Omental fat pad (tissue), 4 donors: ENCODE measurements around the gene TMEM255B. TPM values are rescaled to one million over a fixed set of nuclear protein-coding genes. Genes with fewer than 3 reads are reported as not detected.
"Not testable (repeated sequence)": the region's sequence is repeated elsewhere in the genome, so short reads cannot be mapped to it uniquely, and the experiment has no call there.

ENCODE experiments used
- ATAC-seq: fragments of 150-250 bp; one replicate; pipeline ENCODE4 v1.9.1; 2016; ENCODE audit warnings: mild to moderate bottlenecking, moderate library complexity; ENCODE audit not compliant: low FRiP score
- DNase-seq: peaks from one replicate; pipeline ENCODE4 v3.0.0-alpha.2; 2019; ENCODE audit warnings: low spot score
- CTCF ChIP-seq, 3 donors: fragments of 450-650 bp; IDR thresholded peaks; one replicate each; pipeline ENCODE4 v1.5.1; 2016 to 2017; ENCODE audit warnings: antibody characterized with exemption in 3 of 3, mild to moderate bottlenecking in 3 of 3, moderate library complexity in 2 of 3
- total RNA-seq, 4 donors: library from RNA; depleted of rRNA; stranded (reverse); fragments of >200 nt; gene quantifications; one replicate each; pipeline ENCODE4 v1.1.0, GENCODE V29; 2016

The TMEM255B gene
- total RNA-seq, 4 donors from 2014 or later: 2.7 to 19.1 (median 11.7) TPM

- DNase-seq (no peak), ATAC-seq (no peak)
- TF ChIP-seq CTCF (IDR thresholded peaks at IDR 0.05): no peak
These were observed 7.5 kb upstream of the TMEM255B start for GRCh38 chr13:113751491-113751890.

- not testable (repeated sequence) for ATAC-seq, DNase-seq
These were observed 6.6 kb upstream of the TMEM255B start for GRCh38 chr13:113752211-113752986.

GRCh38 chr13:113753171-113753570 lies 5.9 kb upstream of the TMEM255B start:
- ATAC-seq (no peak), DNase-seq (no peak)

GRCh38 chr13:113754242-113754641 lies 4.8 kb upstream of the TMEM255B start:
- no peak for TF ChIP-seq CTCF (IDR thresholded peaks at IDR 0.05)
- ATAC-seq (no peak), DNase-seq (no peak)

More at GRCh38 chr13:113753171-113753570, 5.9 kb upstream of the TMEM255B start:
- TF ChIP-seq CTCF (IDR thresholded peaks at IDR 0.05): no peak

GRCh38 chr13:113754691-113755090 lies 4.3 kb upstream of the TMEM255B start:
- ATAC-seq (no peak), DNase-seq (no peak)
- no peak for TF ChIP-seq CTCF (IDR thresholded peaks at IDR 0.05)

- TF ChIP-seq CTCF (IDR thresholded peaks at IDR 0.05): no peak
- DNase-seq (no peak), ATAC-seq (no peak)
These were observed 2.5 kb upstream of the TMEM255B start for GRCh38 chr13:113756441-113757097.

GRCh38 chr13:113759525-113760137 lies 605 bp downstream of the TMEM255B start:
- peak; percentile 26 for ATAC-seq
- no peak for TF ChIP-seq CTCF (IDR thresholded peaks at IDR 0.05)
- DNase-seq: no peak
